ENCODE results near the gene THUMPD2. TPM values are rescaled to one million over a fixed set of nuclear protein-coding genes. Genes with fewer than 3 reads are reported as not detected.

The THUMPD2 gene
- total RNA-seq, 3 donors from 2014 or later (not counting 1 experiment from before 2014, with no cell fraction given): 12.7 to 17.8 (median 13.4) TPM

DNA sequence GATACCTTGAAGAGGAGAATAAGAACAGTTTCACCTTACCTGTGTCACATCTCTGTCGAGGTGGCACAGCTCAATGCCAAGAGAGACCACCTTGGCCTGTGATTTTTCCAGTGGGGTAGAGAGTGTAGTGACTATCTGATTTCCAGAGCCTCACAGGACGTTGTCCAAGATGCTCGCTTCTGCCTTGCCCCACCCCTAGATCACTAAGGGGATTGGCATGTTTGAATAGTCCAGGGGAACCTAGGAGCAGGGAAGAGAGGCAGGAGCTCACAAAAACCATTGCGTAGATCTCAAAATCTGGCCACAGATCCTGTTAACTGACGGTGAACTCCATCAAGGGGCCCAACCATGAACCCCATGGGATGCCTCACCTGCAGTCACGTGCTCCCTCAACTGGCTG, 89.2 kb downstream of the THUMPD2 start:
- no peaks in the 10 kb centered on the region for H3K36me3 Mint-ChIP-seq
- WGBS (ENCODE audit: insufficient coverage): 84% methylated on average over 6 of the region's 6 CpGs

DNA sequence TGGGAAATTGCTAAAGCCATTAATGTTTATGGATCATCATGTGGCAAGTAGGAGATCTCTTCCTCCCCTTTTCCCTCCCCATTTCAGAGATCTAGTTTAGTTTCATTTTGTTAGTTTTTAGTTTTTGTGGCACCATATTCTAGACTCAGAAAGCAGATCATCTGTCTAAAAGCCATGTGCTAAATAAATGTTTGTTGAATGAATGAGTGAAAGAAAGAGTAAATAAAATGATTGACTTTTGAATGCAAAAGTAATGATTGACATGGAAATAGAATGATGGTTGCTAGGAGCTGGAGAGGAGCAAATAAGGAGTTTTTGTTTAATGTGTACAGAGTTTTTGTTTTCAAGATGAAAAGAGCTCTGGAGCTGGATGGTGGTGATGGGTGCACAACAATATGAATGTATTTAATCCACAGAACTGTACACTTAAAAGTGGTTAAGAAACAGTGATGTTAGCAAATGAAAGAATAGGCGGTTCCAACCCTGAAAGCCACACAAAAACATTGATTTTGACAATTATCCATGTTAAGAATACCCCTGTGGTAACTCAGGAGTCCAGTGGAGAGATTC, 89.7 kb downstream of the THUMPD2 start:
- ATAC-seq (no peak), DNase-seq (no peak)
- intact Hi-C loops (cut with micrococcal nuclease): no loop called here
- Histone ChIP-seq H3K36me3 (ENCODE audit: control insufficient read depth, insufficient read depth, low read length) (no peaks in the 10 kb centered on the region), H3K27ac (ENCODE audit: low read length) (no peak overlapping the region), H3K9me3 (ENCODE audit: control insufficient read depth, insufficient read depth, low read length) (no peaks in the 10 kb centered on the region), H3K4me1 (ENCODE audit: control insufficient read depth, insufficient read depth, low read length) (no peaks in the 10 kb centered on the region), H3K27me3 (ENCODE audit: control insufficient read depth, insufficient read depth, low read length) (no peaks in the 10 kb centered on the region), H3K4me3 (ENCODE audit: low read length) (no peak overlapping the region)
- no CpG with 5 or more reads among the region's 1 CpG for WGBS (ENCODE audit: insufficient coverage)
- Mint-ChIP-seq H3K27me3 (ENCODE audit: low read depth in 2 of 2) (peaks cover 10 to 22% of the 10 kb centered on the region in 2 donors), H3K9me3 (peaks cover 0 to 3% of the 10 kb centered on the region in 2 donors), H3K4me1 (no peaks in the 10 kb centered on the region), H3K4me3 (no peak overlapping the region), H3K27ac (no peak overlapping the region), H3K36me3 (no peaks in the 10 kb centered on the region)
- TF ChIP-seq, protein P1, sequence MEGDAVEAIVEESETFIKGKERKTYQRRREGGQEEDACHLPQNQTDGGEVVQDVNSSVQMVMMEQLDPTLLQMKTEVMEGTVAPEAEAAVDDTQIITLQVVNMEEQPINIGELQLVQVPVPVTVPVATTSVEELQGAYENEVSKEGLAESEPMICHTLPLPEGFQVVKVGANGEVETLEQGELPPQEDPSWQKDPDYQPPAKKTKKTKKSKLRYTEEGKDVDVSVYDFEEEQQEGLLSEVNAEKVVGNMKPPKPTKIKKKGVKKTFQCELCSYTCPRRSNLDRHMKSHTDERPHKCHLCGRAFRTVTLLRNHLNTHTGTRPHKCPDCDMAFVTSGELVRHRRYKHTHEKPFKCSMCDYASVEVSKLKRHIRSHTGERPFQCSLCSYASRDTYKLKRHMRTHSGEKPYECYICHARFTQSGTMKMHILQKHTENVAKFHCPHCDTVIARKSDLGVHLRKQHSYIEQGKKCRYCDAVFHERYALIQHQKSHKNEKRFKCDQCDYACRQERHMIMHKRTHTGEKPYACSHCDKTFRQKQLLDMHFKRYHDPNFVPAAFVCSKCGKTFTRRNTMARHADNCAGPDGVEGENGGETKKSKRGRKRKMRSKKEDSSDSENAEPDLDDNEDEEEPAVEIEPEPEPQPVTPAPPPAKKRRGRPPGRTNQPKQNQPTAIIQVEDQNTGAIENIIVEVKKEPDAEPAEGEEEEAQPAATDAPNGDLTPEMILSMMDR (IDR thresholded peaks at IDR 0.05): no peak

More for the DNA sequence above, 89.2 kb downstream of the THUMPD2 start:
- H3K9me3 ChIP-seq (ENCODE audit: control insufficient read depth, insufficient read depth, low read length): no peaks in the 10 kb centered on the region
- H3K36me3 ChIP-seq (ENCODE audit: control insufficient read depth, insufficient read depth, low read length): no peaks in the 10 kb centered on the region
- H3K4me3 ChIP-seq (ENCODE audit: low read length): no peak overlapping the region
- H3K9me3 Mint-ChIP-seq: peaks cover 0 to 3% of the 10 kb centered on the region in 2 donors
- intact Hi-C loops (cut with micrococcal nuclease): no loop called here
- H3K4me1 Mint-ChIP-seq: no peaks in the 10 kb centered on the region
- no peak overlapping the region for H3K27ac ChIP-seq (ENCODE audit: low read length)
- no peak overlapping the region for H3K27ac Mint-ChIP-seq
- H3K27me3 Mint-ChIP-seq (ENCODE audit: low read depth in 2 of 2): peaks cover 5 to 18% of the 10 kb centered on the region in 2 donors
- no peak overlapping the region for H3K4me3 Mint-ChIP-seq
- ATAC-seq (no peak), DNase-seq (no peak)
- no peaks in the 10 kb centered on the region for H3K4me1 ChIP-seq (ENCODE audit: control insufficient read depth, insufficient read depth, low read length)
- TF ChIP-seq, protein P1 (IDR thresholded peaks at IDR 0.05): no peak
- no peaks in the 10 kb centered on the region for H3K27me3 ChIP-seq (ENCODE audit: control insufficient read depth, insufficient read depth, low read length)

DNA sequence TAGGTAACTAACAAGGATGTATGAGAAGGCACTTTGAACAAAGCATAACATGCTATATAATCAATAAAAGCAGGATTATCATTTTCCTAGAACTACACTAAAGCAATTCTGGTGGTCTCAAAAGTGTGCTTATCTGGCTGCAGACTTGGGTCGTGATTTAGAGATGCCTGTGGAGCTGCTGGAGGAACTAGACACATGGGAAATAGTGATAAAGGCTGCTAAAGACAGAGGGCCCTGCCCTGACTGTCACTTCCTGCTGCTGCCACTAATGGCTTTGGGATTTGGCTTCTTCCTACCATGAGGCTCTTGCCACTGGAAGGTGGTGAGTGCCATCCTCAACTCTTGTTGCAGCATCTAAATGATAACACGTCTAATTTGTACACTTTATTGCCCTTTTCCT, 90.9 kb downstream of the THUMPD2 start:
- no peaks in the 10 kb centered on the region for H3K9me3 ChIP-seq (ENCODE audit: control insufficient read depth, insufficient read depth, low read length)
- H3K36me3 ChIP-seq (ENCODE audit: control insufficient read depth, insufficient read depth, low read length): no peaks in the 10 kb centered on the region
- ATAC-seq: no peak
- Mint-ChIP-seq H3K9me3 (peaks cover 0 to 3% of the 10 kb centered on the region in 2 donors), H3K27me3 (ENCODE audit: low read depth in 2 of 2) (peaks cover 10 to 22% of the 10 kb centered on the region in 2 donors), H3K36me3 (no peaks in the 10 kb centered on the region), H3K4me1 (no peaks in the 10 kb centered on the region), H3K4me3 (no peak overlapping the region), H3K27ac (no peak overlapping the region)
- 41% methylated on average over 1 of the region's 2 CpGs for WGBS (ENCODE audit: insufficient coverage)
- H3K27ac ChIP-seq (ENCODE audit: low read length): no peak overlapping the region
- TF ChIP-seq, protein P1 (IDR thresholded peaks at IDR 0.05): no peak
- H3K27me3 ChIP-seq (ENCODE audit: control insufficient read depth, insufficient read depth, low read length): no peaks in the 10 kb centered on the region
- H3K4me3 ChIP-seq (ENCODE audit: low read length): no peak overlapping the region
- intact Hi-C loops (cut with micrococcal nuclease): no loop called here
- DNase-seq: no peak
- H3K4me1 ChIP-seq (ENCODE audit: control insufficient read depth, insufficient read depth, low read length): no peaks in the 10 kb centered on the region

DNA sequence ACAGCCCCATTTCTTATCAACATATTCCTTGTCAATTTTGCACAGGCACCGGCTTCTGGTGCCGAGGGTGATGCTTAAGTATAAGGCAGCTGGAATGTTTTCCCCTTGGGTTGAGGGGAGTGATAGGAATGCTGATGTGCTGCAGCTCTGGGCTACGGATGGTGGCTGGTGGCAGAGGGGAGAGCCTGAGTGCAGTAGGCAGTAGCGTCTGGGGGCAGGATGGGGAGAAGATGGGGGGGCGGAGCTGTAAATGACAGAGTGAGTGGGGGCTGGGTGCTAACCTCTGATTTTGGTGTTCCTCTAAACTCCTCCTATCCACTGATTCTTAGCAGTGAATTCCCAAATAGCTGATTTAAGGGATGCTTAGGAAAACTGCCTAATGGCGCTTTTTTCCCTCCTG, 92.6 kb downstream of the THUMPD2 start:
- Histone ChIP-seq H3K27ac (ENCODE audit: low read length) (no peak overlapping the region), H3K4me1 (ENCODE audit: control insufficient read depth, insufficient read depth, low read length) (no peaks in the 10 kb centered on the region), H3K9me3 (ENCODE audit: control insufficient read depth, insufficient read depth, low read length) (no peaks in the 10 kb centered on the region), H3K36me3 (ENCODE audit: control insufficient read depth, insufficient read depth, low read length) (no peaks in the 10 kb centered on the region), H3K27me3 (ENCODE audit: control insufficient read depth, insufficient read depth, low read length) (no peaks in the 10 kb centered on the region), H3K4me3 (ENCODE audit: low read length) (no peak overlapping the region)
- DNase-seq: no peak
- intact Hi-C loops (cut with micrococcal nuclease): no loop called here
- H3K36me3 Mint-ChIP-seq: no peaks in the 10 kb centered on the region
- peaks cover 0 to 3% of the 10 kb centered on the region in 2 donors for H3K9me3 Mint-ChIP-seq
- no peak overlapping the region for H3K27ac Mint-ChIP-seq
- peaks cover 10 to 22% of the 10 kb centered on the region in 2 donors for H3K27me3 Mint-ChIP-seq (ENCODE audit: low read depth in 2 of 2)
- 92% methylated on average over 3 of the region's 6 CpGs for WGBS (ENCODE audit: insufficient coverage)
- ATAC-seq: no peak
- TF ChIP-seq, protein P1 (IDR thresholded peaks at IDR 0.05): no peak
- H3K4me3 Mint-ChIP-seq: no peak overlapping the region
- no peaks in the 10 kb centered on the region for H3K4me1 Mint-ChIP-seq

Data from natural killer cell (primary cell).